Gastrocnemius medialis (tissue), 4 donors: ENCODE results near the gene MRTO4. TPM values are rescaled to one million over a fixed set of nuclear protein-coding genes. Genes with fewer than 3 reads are reported as not detected.
"Not testable (repeated sequence)": the region's sequence is repeated elsewhere in the genome, so short reads cannot be mapped to it uniquely, and the experiment has no call there.

ENCODE experiments used
- ATAC-seq, 2 donors: fragments of 150-250 bp; one replicate each; pipeline ENCODE4 v1.9.1; 2016
- DNase-seq, 2 donors: peaks; one replicate each; pipeline ENCODE4 v3.0.0-alpha.2; 2019
- H3K27ac ChIP-seq, 4 donors: fragments of 200-600 bp; sonication (generic); 1 replicate in 1 of 4; 2 replicates in 3 of 4; pipeline ENCODE4 v1.5.1; 2016 to 2018; ENCODE audit warnings: mild to moderate bottlenecking in 2 of 4, moderate library complexity in 1 of 4
- H3K27me3 ChIP-seq, 3 donors: fragments of 200-600 bp; sonication (generic) in 2 of 3; 1 replicate in 1 of 3; 2 replicates in 2 of 3; pipeline versions ENCODE4 v1.5.1 to v1.6.0; 2016 to 2019; ENCODE audit warnings: mild to moderate bottlenecking in 1 of 3, moderate library complexity in 1 of 3
- H3K36me3 ChIP-seq, 2 donors: fragments of 200-600 bp; sonication (generic) in 1 of 2; one replicate each; pipeline ENCODE4 v1.5.1; 2017 to 2018
- H3K4me1 ChIP-seq, 2 donors: fragments of 200-600 bp; sonication (generic) in 1 of 2; one replicate each; pipeline ENCODE4 v1.5.1; 2016 to 2017; ENCODE audit warnings: mild to moderate bottlenecking in 2 of 2
- H3K4me3 ChIP-seq, 4 donors: fragments of 200-600 bp; sonication (generic) in 3 of 4; 1 replicate in 1 of 4; 2 replicates in 3 of 4; pipeline ENCODE4 v1.5.1; 2016 to 2019; ENCODE audit warnings: mild to moderate bottlenecking in 2 of 4
- H3K9me3 ChIP-seq, 3 donors: fragments of 200-600 bp; sonication (generic) in 2 of 3; 1 replicate in 1 of 3; 2 replicates in 2 of 3; pipeline ENCODE4 v1.5.1; 2016 to 2019
- POLR2A ChIP-seq, 2 donors: fragments of 450-650 bp; IDR thresholded peaks; one replicate each; pipeline ENCODE4 v1.6.1; 2017; ENCODE audit warnings: antibody characterized with exemption in 2 of 2, mild to moderate bottlenecking in 2 of 2, moderate library complexity in 2 of 2
- in situ Hi-C, 4 donors: fragments of 200-750 bp; cut with MboI; loops; one replicate each; pipeline versions ENCODE4 v1.15.0 to v1.8.0; 2017; ENCODE audit warnings: low sequenced_read_pairs in 4 of 4
- intact Hi-C: fragments of 100-400 bp; cut with DNase I; formaldehyde crosslinking; loops from one replicate; pipeline ENCODE4 v1.15.1; 2023; ENCODE audit warnings: low total_unique reads
- total RNA-seq, 4 donors: library from RNA; depleted of rRNA; stranded (reverse); fragments of >200 nt; gene quantifications; one replicate each; pipeline versions ENCODE4 v1.1.0 to v1.2.3, GENCODE V29; 2016
- TF ChIP-seq, protein P1 (sequence below), 5 experiments: fragments of 450-650 bp in 3 of 5; fragments of 200-600 bp in 2 of 5; sonication (generic) in 2 of 5; IDR thresholded peaks in 4 of 5; conservative IDR thresholded peaks in 1 of 5; 1 replicate in 4 of 5; 2 replicates in 1 of 5; pipeline ENCODE4 v1.5.1; 2016 to 2019; ENCODE audit warnings: antibody characterized with exemption in 5 of 5, mild to moderate bottlenecking in 3 of 5, moderate library complexity in 3 of 5

MRTO4 gene
- total RNA-seq, 4 donors from 2014 or later = 19.2 to 28.8 (median 26.7) TPM

- TF ChIP-seq POLR2A (IDR thresholded peaks at IDR 0.05) = no peak
- TF ChIP-seq, protein P1, sequence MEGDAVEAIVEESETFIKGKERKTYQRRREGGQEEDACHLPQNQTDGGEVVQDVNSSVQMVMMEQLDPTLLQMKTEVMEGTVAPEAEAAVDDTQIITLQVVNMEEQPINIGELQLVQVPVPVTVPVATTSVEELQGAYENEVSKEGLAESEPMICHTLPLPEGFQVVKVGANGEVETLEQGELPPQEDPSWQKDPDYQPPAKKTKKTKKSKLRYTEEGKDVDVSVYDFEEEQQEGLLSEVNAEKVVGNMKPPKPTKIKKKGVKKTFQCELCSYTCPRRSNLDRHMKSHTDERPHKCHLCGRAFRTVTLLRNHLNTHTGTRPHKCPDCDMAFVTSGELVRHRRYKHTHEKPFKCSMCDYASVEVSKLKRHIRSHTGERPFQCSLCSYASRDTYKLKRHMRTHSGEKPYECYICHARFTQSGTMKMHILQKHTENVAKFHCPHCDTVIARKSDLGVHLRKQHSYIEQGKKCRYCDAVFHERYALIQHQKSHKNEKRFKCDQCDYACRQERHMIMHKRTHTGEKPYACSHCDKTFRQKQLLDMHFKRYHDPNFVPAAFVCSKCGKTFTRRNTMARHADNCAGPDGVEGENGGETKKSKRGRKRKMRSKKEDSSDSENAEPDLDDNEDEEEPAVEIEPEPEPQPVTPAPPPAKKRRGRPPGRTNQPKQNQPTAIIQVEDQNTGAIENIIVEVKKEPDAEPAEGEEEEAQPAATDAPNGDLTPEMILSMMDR (IDR thresholded peaks at IDR 0.05 in 4 of 5, conservative IDR thresholded peaks at IDR 0.05 in 1 of 5) = no peak
- in situ Hi-C loops (no loop called here), intact Hi-C loops (no loop called here)
- no peaks in the 10 kb centered on the region for H3K9me3 ChIP-seq
- no peaks in the 10 kb centered on the region for H3K4me1 ChIP-seq
- H3K4me3 ChIP-seq = no peak overlapping the region
- H3K36me3 ChIP-seq = no peaks in the 10 kb centered on the region
- no peak for ATAC-seq
- no peaks in the 10 kb centered on the region for H3K27me3 ChIP-seq
- DNase-seq = no peak
- H3K27ac ChIP-seq = no peak overlapping the region
Observed at GRCh38 chr1:19268445-19268844, 16.8 kb downstream of the MRTO4 start.

DNA sequence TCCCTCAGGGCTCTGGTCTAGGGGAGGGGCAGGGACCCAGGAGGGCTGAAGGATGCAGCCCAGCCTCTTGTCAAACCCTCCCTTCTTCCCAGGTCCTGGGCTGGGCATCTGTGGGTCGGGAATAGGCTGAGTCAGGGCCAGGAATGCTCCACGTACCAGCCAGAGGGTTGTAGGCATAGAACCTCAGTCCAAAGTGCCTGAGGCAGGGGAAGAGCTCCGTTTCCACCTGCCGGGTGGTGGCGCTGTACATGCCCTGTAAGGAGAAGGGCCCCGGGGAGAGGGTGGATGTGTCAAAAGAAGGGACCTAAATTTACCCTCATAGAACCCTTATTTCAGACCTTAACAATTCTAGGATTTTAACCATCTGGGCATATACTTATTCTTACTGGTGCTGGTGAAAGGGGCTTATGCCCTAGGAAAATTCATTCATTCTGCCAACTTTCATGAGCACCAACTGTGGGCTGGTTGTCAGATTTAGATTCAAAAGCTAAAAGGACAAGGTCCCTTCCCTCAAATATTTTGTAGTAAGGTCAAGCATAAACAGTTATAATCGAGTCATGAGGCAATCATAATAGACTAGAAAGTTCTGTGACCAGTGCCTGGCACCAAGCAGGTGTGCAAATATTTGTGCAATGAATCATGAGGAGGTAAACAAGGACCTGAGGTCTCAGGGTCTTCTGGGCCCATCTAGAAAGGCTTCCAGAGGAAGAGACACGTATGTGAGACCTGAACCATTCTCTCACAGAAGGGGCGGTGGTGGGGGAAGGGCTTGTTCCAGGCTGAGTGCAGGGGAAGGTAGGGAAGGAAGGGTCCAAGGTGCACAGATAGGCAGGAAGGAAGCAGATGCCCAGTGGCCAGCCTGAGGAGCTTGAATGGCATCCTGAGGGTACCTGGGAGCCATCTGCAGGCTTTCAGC is 18.1 kb downstream of the MRTO4 start:
- in situ Hi-C loops, H3K27me3 ChIP-seq, H3K27ac ChIP-seq, H3K4me3 ChIP-seq, intact Hi-C loops, H3K36me3 ChIP-seq, H3K4me1 ChIP-seq, ATAC-seq, H3K9me3 ChIP-seq, DNase-seq: not testable (repeated sequence)

GRCh38 chr1:19270343-19270730 is 18.7 kb downstream of the MRTO4 start:
- in situ Hi-C loops, H3K27me3 ChIP-seq, H3K9me3 ChIP-seq, H3K36me3 ChIP-seq, H3K27ac ChIP-seq, ATAC-seq, intact Hi-C loops, H3K4me3 ChIP-seq, H3K4me1 ChIP-seq, DNase-seq: not testable (repeated sequence)

GRCh38 chr1:19272064-19272463 is 20.5 kb downstream of the MRTO4 start:
- Histone ChIP-seq H3K27ac (no peak overlapping the region), H3K9me3 (no peaks in the 10 kb centered on the region), H3K4me3 (no peak overlapping the region), H3K4me1 (no peaks in the 10 kb centered on the region), H3K36me3 (no peaks in the 10 kb centered on the region), H3K27me3 (peaks cover 0 to 3% (median 0%) of the 10 kb centered on the region in 3 donors)
- TF ChIP-seq, protein P1 (IDR thresholded peaks at IDR 0.05 in 4 of 5, conservative IDR thresholded peaks at IDR 0.05 in 1 of 5) = no peak
- no peak for TF ChIP-seq POLR2A (IDR thresholded peaks at IDR 0.05)
- intact Hi-C loops (no loop called here), in situ Hi-C loops (no loop called here)
- DNase-seq = no peak
- ATAC-seq = no peak

DNA sequence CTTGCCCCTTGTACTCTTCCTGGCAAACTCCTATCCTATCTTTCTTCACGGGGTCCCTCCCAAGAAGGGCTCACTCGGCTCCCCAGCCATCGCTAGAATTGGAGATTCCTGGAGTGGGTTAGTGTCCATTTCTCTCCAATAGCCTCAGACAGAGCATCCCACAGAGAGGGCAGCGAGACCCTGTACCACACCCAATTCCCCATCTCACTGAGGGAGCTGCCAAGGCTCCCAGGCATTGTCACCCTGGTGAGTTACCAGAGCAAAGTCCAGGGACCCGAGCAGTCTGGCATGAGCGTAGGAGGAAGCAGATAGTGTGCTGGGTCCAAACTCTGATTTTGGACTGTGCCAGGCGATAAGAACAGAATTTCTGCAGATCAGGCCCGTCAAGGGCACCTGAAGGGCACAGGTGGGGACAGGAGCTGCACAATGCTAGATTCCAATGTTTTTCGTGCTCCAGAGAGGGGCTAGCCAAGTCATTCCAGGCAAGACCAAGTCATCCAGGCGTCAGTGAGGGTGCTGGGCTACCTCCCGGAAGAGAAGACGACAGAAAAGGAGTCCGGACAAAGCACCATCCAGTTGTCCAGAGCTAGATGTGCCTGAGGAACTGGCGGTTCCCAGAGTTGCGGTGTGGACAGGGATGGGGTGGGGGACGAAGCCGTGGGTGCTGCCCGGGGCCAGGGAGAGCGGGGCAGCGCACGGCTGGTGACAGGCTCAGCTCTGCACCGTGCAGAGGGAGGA is 21.7 kb downstream of the MRTO4 start:
- intact Hi-C loops (no loop called here), in situ Hi-C loops (no loop called here)
- DNase-seq (no peak), ATAC-seq (no peak)
- TF ChIP-seq, protein P1 (IDR thresholded peaks at IDR 0.05 in 4 of 5, conservative IDR thresholded peaks at IDR 0.05 in 1 of 5) = no peak
- TF ChIP-seq POLR2A (IDR thresholded peaks at IDR 0.05) = no peak
- peaks cover 0 to 3% (median 0%) of the 10 kb centered on the region in 3 donors for H3K27me3 ChIP-seq
- H3K4me1 ChIP-seq = no peaks in the 10 kb centered on the region
- H3K9me3 ChIP-seq = no peaks in the 10 kb centered on the region
- no peak overlapping the region for H3K4me3 ChIP-seq
- H3K27ac ChIP-seq = no peak overlapping the region
- no peaks in the 10 kb centered on the region for H3K36me3 ChIP-seq

- in situ Hi-C loops, H3K9me3 ChIP-seq, H3K4me1 ChIP-seq, DNase-seq, H3K27ac ChIP-seq, H3K4me3 ChIP-seq, ATAC-seq, H3K36me3 ChIP-seq, intact Hi-C loops, H3K27me3 ChIP-seq: not testable (repeated sequence)
Observed at GRCh38 chr1:19273844-19274531, 22.4 kb downstream of the MRTO4 start.
